IPS-20b (cell line): ENCODE results near the gene LARGE1.
"Not testable (repeated sequence)": the region's sequence is repeated elsewhere in the genome, so short reads cannot be mapped to it uniquely, and the experiment has no call there.

ENCODE experiments used
- H3K27ac ChIP-seq: one replicate; pipeline ENCODE4 v1.5.1; 2013; ENCODE audit warnings: low read length
- H3K27me3 ChIP-seq: 2 replicates; pipeline ENCODE4 v1.6.1; 2013; ENCODE audit warnings: mild to moderate bottlenecking, low read length, inconsistent platforms; ENCODE audit not compliant: insufficient read depth
- H3K36me3 ChIP-seq: 2 replicates; pipeline ENCODE4 v1.6.1; 2013; ENCODE audit warnings: low read depth, mild to moderate bottlenecking, inconsistent platforms, low read length, moderate library complexity; ENCODE audit not compliant: insufficient read depth
- H3K4me1 ChIP-seq: 2 replicates; pipeline ENCODE4 v1.6.1; 2013; ENCODE audit warnings: mild to moderate bottlenecking, control low read depth, inconsistent platforms, low read length, moderate library complexity; ENCODE audit not compliant: insufficient read depth
- H3K4me3 ChIP-seq: 2 replicates; pipeline ENCODE4 v1.5.1; 2013; ENCODE audit warnings: mild to moderate bottlenecking, low read length, inconsistent platforms
- H3K9ac ChIP-seq: 2 replicates; pipeline ENCODE4 v1.6.1; 2013; ENCODE audit warnings: low read depth, mild to moderate bottlenecking, inconsistent platforms, low read length, moderate library complexity
- H3K9me3 ChIP-seq: 2 replicates; pipeline ENCODE4 v1.6.1; 2013; ENCODE audit warnings: mild to moderate bottlenecking, low read depth, low read length, inconsistent platforms; ENCODE audit not compliant: insufficient read depth

LARGE1 gene

GRCh38 chr22:33867118-33867866 is 53.0 kb downstream of the LARGE1 start:
- no peak overlapping the region for H3K9ac ChIP-seq
- H3K27ac ChIP-seq, result no peak overlapping the region
- H3K4me1 ChIP-seq, result no peaks in the 10 kb centered on the region; the same call in 1 of the 2 replicates
- no peaks in the 10 kb centered on the region for H3K9me3 ChIP-seq
- H3K27me3 ChIP-seq, result no peaks in the 10 kb centered on the region
- H3K36me3 ChIP-seq, result no peaks in the 10 kb centered on the region
- H3K4me3 ChIP-seq, result no peak overlapping the region

DNA sequence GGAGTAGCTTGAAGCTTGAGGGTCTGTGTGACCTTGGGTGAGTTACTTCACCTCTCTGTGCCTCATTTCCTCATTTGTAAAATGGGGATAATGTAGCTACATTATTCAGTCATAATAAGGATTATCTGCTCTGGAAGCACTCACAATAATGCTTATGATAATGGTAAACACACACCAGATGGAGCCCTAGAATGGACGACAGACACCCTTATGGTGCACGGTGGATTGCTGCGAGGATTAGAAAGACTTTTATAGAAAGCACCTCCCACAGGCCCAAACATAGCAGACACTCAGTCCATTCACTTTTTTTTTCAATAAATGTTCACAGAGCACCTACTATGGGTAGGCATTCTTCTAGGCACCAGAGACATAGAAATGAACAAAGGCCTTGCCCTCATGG is 53.8 kb downstream of the LARGE1 start:
- Histone ChIP-seq H3K9me3 (no peaks in the 10 kb centered on the region), H3K36me3 (no peaks in the 10 kb centered on the region), H3K9ac (no peak overlapping the region), H3K4me3 (no peak overlapping the region), H3K27me3 (no peaks in the 10 kb centered on the region), H3K4me1 (no peaks in the 10 kb centered on the region; the same call in 1 of the 2 replicates), H3K27ac (no peak overlapping the region)

- H3K9ac ChIP-seq, result no peak overlapping the region
- H3K27me3 ChIP-seq, result no peaks in the 10 kb centered on the region
- no peaks in the 10 kb centered on the region for H3K36me3 ChIP-seq
- H3K4me3 ChIP-seq, result no peak overlapping the region
- H3K4me1 ChIP-seq, result no peaks in the 10 kb centered on the region; the same call in 1 of the 2 replicates
- H3K9me3 ChIP-seq, result no peaks in the 10 kb centered on the region
- no peak overlapping the region for H3K27ac ChIP-seq
Observed at GRCh38 chr22:33865996-33866395, 54.3 kb downstream of the LARGE1 start.

DNA sequence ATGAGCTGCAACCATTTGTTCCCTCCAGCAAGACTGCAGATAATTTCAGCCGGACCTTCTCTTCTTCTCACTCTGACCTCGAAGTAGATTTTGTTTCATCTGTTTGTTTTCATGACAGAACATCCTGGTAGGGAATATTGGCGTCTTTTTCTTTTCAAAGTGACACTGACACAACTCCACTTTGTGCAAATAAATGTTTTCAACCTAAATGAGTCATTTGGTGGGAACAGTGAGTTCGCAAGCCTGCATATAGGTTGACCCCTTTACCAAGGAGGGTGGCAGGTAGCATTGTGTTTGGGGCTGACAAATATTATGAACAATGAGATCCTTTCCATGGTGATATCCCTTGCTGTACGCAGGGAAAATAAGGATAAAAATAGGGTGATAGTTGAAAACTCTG is 55.0 kb downstream of the LARGE1 start:
- no peak overlapping the region for H3K27ac ChIP-seq
- H3K9me3 ChIP-seq, result no peaks in the 10 kb centered on the region
- H3K27me3 ChIP-seq, result no peaks in the 10 kb centered on the region
- no peak overlapping the region for H3K9ac ChIP-seq
- H3K36me3 ChIP-seq, result no peaks in the 10 kb centered on the region
- H3K4me1 ChIP-seq, result no peaks in the 10 kb centered on the region; the same call in 1 of the 2 replicates
- H3K4me3 ChIP-seq, result no peak overlapping the region

GRCh38 chr22:33864723-33865130 is 55.5 kb downstream of the LARGE1 start:
- no peak overlapping the region for H3K27ac ChIP-seq
- no peaks in the 10 kb centered on the region for H3K9me3 ChIP-seq
- H3K4me3 ChIP-seq, result no peak overlapping the region
- H3K4me1 ChIP-seq, result no peaks in the 10 kb centered on the region; the same call in 1 of the 2 replicates
- no peak overlapping the region for H3K9ac ChIP-seq
- H3K36me3 ChIP-seq, result no peaks in the 10 kb centered on the region
- H3K27me3 ChIP-seq, result no peaks in the 10 kb centered on the region

DNA sequence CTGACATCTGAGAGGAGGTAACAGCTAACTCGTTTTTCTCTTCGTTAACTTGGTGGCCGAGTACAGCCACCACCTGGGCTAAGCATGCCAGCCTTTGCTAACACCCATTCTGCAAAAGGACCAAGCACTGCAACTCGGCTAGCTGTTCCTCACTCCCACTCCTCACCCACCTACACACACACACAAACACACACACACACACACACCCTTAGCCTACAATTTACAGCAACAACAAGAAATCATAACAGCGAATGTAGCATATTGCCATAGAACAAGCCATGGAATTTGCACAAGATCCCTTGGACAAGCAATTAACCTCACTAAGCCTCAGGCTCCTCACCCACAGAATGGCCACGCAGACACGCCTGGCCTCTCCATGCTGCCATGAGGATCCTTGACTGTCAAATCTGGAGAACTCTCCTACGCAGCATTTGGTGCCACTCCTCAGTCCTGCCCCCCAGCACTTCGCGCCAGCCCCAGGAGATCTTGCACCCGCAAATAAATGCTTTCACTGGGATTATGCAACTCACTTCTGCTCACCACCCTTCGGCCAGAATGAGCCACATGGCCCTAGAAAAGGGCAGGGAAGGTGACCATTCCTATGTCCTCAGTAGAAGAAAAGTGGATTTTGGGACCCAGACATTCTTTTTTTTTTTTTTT is 58.9 kb downstream of the LARGE1 start:
- Histone ChIP-seq H3K36me3 (no peaks in the 10 kb centered on the region), H3K27me3 (no peaks in the 10 kb centered on the region), H3K4me1 (peaks cover 3% of the 10 kb centered on the region; the same call in 1 of the 2 replicates), H3K9me3 (no peaks in the 10 kb centered on the region), H3K27ac (no peak overlapping the region), H3K9ac (peak overlapping the region; percentile 6; the same call in 1 of the 2 replicates), H3K4me3 (no peak overlapping the region)

DNA sequence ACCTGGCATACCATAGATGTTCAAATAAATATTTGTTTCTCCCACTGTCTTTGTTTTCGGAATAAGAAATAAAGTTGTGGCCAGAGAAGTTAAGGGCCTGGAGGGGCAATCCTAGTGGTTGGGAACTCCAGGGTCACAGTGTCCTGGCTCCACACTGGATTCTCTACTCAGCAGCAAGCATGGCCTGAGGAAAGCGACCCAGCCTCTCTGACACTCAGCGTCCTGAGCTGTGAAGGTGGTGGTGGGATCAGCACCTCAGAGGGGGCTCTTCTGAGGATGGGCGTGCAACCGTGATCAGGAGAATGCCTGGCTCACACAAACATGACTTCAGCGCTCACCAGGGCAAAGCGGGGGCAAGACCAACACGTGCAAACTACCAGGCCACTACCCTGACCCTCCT is 59.9 kb downstream of the LARGE1 start:
- Histone ChIP-seq H3K9me3 (no peaks in the 10 kb centered on the region), H3K4me1 (peaks cover 3% of the 10 kb centered on the region; the same call in 1 of the 2 replicates), H3K4me3 (no peak overlapping the region), H3K9ac (0 out of 2 replicates have a peak overlapping the region, but pooled peaks have one; percentile 8), H3K27ac (no peak overlapping the region), H3K36me3 (no peaks in the 10 kb centered on the region), H3K27me3 (no peaks in the 10 kb centered on the region)

- no peaks in the 10 kb centered on the region for H3K36me3 ChIP-seq
Observed at GRCh38 chr22:33859311-33859710, 61.0 kb downstream of the LARGE1 start.

GRCh38 chr22:33858653-33859052 is 61.6 kb downstream of the LARGE1 start:
- H3K27me3 ChIP-seq, H3K27ac ChIP-seq, H3K9ac ChIP-seq, H3K4me3 ChIP-seq, H3K36me3 ChIP-seq, H3K9me3 ChIP-seq: not testable (repeated sequence)
- peaks cover 13% of the 10 kb centered on the region for H3K4me1 ChIP-seq

More at GRCh38 chr22:33859311-33859710, 61.0 kb downstream of the LARGE1 start:
- Histone ChIP-seq H3K9me3 (no peaks in the 10 kb centered on the region), H3K9ac (no peak overlapping the region; the same call in 1 of the 2 replicates), H3K4me1 (peaks cover 7% of the 10 kb centered on the region; the same call in 1 of the 2 replicates), H3K27ac (no peak overlapping the region), H3K4me3 (no peak overlapping the region), H3K27me3 (no peaks in the 10 kb centered on the region)

- not testable (repeated sequence) for H3K27me3 ChIP-seq, H3K9me3 ChIP-seq, H3K9ac ChIP-seq, H3K36me3 ChIP-seq, H3K27ac ChIP-seq, H3K4me3 ChIP-seq
- peaks cover 22% of the 10 kb centered on the region for H3K4me1 ChIP-seq
Observed at GRCh38 chr22:33857767-33858166, 62.5 kb downstream of the LARGE1 start.

- Histone ChIP-seq H3K36me3 (no peaks in the 10 kb centered on the region), H3K27ac (no peak overlapping the region), H3K4me1 (peaks cover 46% of the 10 kb centered on the region), H3K27me3 (no peaks in the 10 kb centered on the region), H3K9me3 (no peaks in the 10 kb centered on the region), H3K9ac (no peak overlapping the region), H3K4me3 (no peak overlapping the region)
Observed at GRCh38 chr22:33854724-33855123, 65.6 kb downstream of the LARGE1 start.
